Measurements from ENCODE around the gene FUT4.

FUT4 gene

DNA sequence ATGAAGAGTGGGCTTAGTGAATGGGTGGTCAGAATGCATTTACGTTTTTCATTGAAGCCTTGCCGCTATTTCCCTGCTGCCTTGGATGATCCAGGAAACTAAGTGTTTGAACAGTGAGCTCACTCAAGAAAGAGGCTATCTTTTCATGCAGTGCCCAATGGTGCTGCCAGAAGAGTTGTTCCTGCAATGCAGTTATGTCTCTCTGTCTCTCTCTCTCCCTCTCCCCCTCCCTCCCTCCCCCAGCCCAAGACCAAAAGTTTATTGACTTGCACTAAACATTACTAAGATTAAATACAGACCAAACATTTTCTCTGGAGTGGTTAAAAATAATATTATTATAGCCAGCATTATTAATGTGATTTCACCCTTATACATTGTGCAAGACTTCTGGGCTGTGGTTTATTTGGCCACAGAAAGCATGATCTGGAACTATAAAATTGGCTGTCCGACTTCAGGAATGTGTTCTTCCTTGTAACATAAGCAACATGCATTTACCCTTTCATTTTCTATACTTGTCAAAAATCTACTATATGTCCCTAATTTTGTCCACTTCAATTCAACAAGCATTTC, 6.6 kb upstream of the FUT4 start:
- Histone ChIP-seq H3K9ac (ENCODE audit: low read depth, low read length) (no peak overlapping the region), H4K20me1 (ENCODE audit: insufficient read depth, low read length) (no peaks in the 10 kb centered on the region), H3K4me3 (ENCODE audit: low read depth in 1 of 2, low read length in 2 of 2) (no peak overlapping the region), H3K4me1 (ENCODE audit: insufficient read depth, low read length) (no peaks in the 10 kb centered on the region), H3K27ac (ENCODE audit: low read length) (no peak overlapping the region), H3K79me2 (ENCODE audit: insufficient read depth, low read length) (no peaks in the 10 kb centered on the region), H3K9me3 (ENCODE audit: insufficient read depth, low read length, severe bottlenecking) (no peaks in the 10 kb centered on the region), H3K27me3 (ENCODE audit: insufficient read depth, low read length, poor library complexity) (peaks cover 4% of the 10 kb centered on the region), H3K36me3 (ENCODE audit: insufficient read depth, low read length) (no peaks in the 10 kb centered on the region), H3K4me2 (ENCODE audit: insufficient read depth, low read length) (no peak overlapping the region), H2AFZ (ENCODE audit: low read depth, low read length) (no peak overlapping the region)
- ATAC-seq (ENCODE audit: insufficient read depth, low read depth) (no peak), DNase-seq (no peak)
- no peak for TF ChIP-seq EZH2 (IDR thresholded peaks at IDR 0.05; ENCODE audit: borderline replicate concordance, low read depth, low read length, severe bottlenecking)
- TF ChIP-seq, protein P1, sequence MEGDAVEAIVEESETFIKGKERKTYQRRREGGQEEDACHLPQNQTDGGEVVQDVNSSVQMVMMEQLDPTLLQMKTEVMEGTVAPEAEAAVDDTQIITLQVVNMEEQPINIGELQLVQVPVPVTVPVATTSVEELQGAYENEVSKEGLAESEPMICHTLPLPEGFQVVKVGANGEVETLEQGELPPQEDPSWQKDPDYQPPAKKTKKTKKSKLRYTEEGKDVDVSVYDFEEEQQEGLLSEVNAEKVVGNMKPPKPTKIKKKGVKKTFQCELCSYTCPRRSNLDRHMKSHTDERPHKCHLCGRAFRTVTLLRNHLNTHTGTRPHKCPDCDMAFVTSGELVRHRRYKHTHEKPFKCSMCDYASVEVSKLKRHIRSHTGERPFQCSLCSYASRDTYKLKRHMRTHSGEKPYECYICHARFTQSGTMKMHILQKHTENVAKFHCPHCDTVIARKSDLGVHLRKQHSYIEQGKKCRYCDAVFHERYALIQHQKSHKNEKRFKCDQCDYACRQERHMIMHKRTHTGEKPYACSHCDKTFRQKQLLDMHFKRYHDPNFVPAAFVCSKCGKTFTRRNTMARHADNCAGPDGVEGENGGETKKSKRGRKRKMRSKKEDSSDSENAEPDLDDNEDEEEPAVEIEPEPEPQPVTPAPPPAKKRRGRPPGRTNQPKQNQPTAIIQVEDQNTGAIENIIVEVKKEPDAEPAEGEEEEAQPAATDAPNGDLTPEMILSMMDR (IDR thresholded peaks at IDR 0.05; ENCODE audit: borderline replicate concordance, extremely low read depth, low read length, poor library complexity, severe bottlenecking) = no peak

- H3K9ac ChIP-seq (ENCODE audit: low read depth, low read length) = no peak overlapping the region
These were observed 4.3 kb upstream of the FUT4 start for GRCh38 chr11:94539420-94539819.

GRCh38 chr11:94544646-94545263, 1.0 kb downstream of the FUT4 start:
- H3K36me3 ChIP-seq (ENCODE audit: insufficient read depth, low read length) = peaks cover 23% of the 10 kb centered on the region
- DNase-seq = no peak
- ATAC-seq (ENCODE audit: insufficient read depth, low read depth) = peak; percentile 25; the same call in 2 of the 3 replicates
- peaks cover 4% of the 10 kb centered on the region; the same call in 1 of the 2 replicates for H4K20me1 ChIP-seq (ENCODE audit: insufficient read depth, low read length)
- no peak for TF ChIP-seq EZH2 (IDR thresholded peaks at IDR 0.05; ENCODE audit: borderline replicate concordance, low read depth, low read length, severe bottlenecking)
- TF ChIP-seq, protein P1 (IDR thresholded peaks at IDR 0.05; ENCODE audit: borderline replicate concordance, extremely low read depth, low read length, poor library complexity, severe bottlenecking) = peak; percentile 14
- H3K27me3 ChIP-seq (ENCODE audit: insufficient read depth, low read length, poor library complexity) = no peaks in the 10 kb centered on the region
- H3K9me3 ChIP-seq (ENCODE audit: insufficient read depth, low read length, severe bottlenecking) = no peaks in the 10 kb centered on the region
- peaks cover 59% of the 10 kb centered on the region for H3K4me1 ChIP-seq (ENCODE audit: insufficient read depth, low read length)
- H3K4me2 ChIP-seq (ENCODE audit: insufficient read depth, low read length) = peak overlapping the region; percentile 83
- H3K27ac ChIP-seq (ENCODE audit: low read length) = peak overlapping the region; percentile 97
- peak overlapping the region; percentile 55 to 71; a peak in 3 of 4 replicates for H3K4me3 ChIP-seq (ENCODE audit: low read depth in 1 of 2, low read length in 2 of 2)
- H3K9ac ChIP-seq (ENCODE audit: low read depth, low read length) = peak overlapping the region; percentile 89
- H3K79me2 ChIP-seq (ENCODE audit: insufficient read depth, low read length) = peaks cover 46% of the 10 kb centered on the region
- H2AFZ ChIP-seq (ENCODE audit: low read depth, low read length) = peak overlapping the region; percentile 93

More at GRCh38 chr11:94539420-94539819, 4.3 kb upstream of the FUT4 start:
- Histone ChIP-seq H3K4me3 (ENCODE audit: low read depth in 1 of 2, low read length in 2 of 2) (no peak overlapping the region), H3K79me2 (ENCODE audit: insufficient read depth, low read length) (peaks cover 4% of the 10 kb centered on the region), H4K20me1 (ENCODE audit: insufficient read depth, low read length) (no peaks in the 10 kb centered on the region), H3K4me1 (ENCODE audit: insufficient read depth, low read length) (peaks cover 11% of the 10 kb centered on the region), H3K36me3 (ENCODE audit: insufficient read depth, low read length) (no peaks in the 10 kb centered on the region), H3K27me3 (ENCODE audit: insufficient read depth, low read length, poor library complexity) (peaks cover 4% of the 10 kb centered on the region), H3K9me3 (ENCODE audit: insufficient read depth, low read length, severe bottlenecking) (no peaks in the 10 kb centered on the region), H3K4me2 (ENCODE audit: insufficient read depth, low read length) (no peak overlapping the region), H3K27ac (ENCODE audit: low read length) (no peak overlapping the region), H2AFZ (ENCODE audit: low read depth, low read length) (no peak overlapping the region)
- ATAC-seq (ENCODE audit: insufficient read depth, low read depth) = no peak
- TF ChIP-seq EZH2 (IDR thresholded peaks at IDR 0.05; ENCODE audit: borderline replicate concordance, low read depth, low read length, severe bottlenecking) = no peak
- TF ChIP-seq, protein P1 (IDR thresholded peaks at IDR 0.05; ENCODE audit: borderline replicate concordance, extremely low read depth, low read length, poor library complexity, severe bottlenecking) = no peak
- DNase-seq = no peak

Data from DND-41 (cell line).